Measurements from ENCODE around the gene FANCC.

- no peak for TF ChIP-seq CTCF (IDR thresholded peaks at IDR 0.05)
- no peak for TF ChIP-seq POLR2A (IDR thresholded peaks at IDR 0.05)
Observed at GRCh38 chr9:95284162-95285080, 33.1 kb downstream of the FANCC start.
